NOMO-1 (cell line): ENCODE measurements around the gene ETS1.

Experiments used
- DNase-seq, 2 experiments: peaks; one replicate each; lab custom pipeline; 2025; ENCODE audit not compliant: unreplicated experiment in 2 of 2; lab: John Stamatoyannopoulos, UW

ETS1 gene

DNA sequence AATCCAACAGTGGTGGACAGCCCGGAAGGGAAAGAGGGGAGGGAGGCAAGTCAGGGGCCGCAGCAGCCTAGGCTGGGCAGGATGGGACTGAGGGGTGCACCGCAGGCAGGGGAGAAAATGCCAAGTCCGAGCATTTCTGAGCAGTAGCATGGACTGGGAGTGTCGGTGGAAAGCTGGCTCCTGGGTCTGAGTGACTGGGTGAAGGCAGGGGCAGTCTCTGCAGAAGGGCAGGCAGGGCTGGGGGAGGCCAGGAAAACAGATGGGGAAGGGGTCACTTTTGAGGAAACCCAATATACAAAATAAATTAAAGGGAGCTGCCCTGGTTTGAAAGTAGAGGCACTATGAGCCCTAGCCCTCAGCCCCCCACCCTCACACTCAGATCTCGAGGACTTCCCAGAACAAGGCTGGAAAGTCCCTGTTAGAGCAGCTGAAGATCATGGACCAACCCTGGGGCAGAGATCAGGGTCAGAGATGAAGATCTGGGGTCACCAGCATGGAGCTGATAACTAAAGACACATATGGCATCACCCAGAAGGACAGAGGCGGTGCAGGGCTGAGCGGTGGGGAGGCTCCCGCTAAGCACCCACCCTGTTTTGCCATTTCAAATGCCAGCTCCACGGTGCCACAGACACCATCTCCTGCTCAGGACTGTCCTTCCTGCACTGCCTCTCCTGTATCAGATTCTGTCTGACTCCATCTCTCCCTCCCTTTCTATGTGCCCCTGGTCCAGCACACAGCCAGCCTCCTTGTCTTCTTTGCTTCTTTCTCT lies 32.4 kb upstream of the ETS1 start:
- DNase-seq: no peak

DNA sequence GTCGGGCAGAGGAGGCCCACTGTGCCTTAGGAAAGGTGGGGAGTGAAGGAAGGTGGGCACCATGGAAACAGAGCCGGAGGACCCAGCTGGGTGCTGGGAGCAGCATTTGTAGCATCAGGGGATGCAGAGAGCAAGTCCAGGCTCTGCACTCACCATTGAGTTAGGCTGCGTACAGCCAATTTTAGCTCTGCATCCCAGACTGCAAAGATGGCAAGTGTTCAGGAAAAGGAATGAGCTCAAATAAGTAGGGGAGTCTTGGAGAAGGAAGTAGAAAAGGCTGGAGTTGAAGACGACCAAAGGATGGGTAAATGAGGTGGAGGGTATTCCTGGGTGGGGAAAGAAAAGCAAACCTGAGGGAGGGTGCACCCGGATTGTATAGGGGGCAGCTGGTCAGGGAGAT lies 31.6 kb upstream of the ETS1 start:
- no peak for DNase-seq

DNA sequence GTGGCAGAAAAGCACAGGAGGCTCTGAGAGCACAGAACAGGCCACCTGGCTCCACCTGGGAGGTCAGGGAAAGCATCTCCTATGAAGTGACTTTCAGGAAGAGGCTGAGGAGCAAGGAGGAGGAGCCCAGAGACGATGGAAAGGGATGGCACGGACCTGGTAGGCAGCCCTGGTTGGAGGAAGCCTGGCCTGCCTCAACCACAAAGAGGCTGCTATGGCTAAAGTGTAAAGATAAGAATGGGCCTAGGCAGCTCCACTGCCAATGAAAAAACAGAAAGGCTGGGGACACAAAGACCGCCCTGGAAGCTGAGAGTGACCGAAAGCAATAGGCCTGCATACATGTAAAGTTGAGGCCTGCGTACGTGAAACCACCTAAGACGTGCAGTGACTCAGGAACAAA lies 31.2 kb upstream of the ETS1 start:
- no peak for DNase-seq

- DNase-seq: no peak
Observed at GRCh38 chr11:128616161-128616560, 28.8 kb upstream of the ETS1 start.

DNA sequence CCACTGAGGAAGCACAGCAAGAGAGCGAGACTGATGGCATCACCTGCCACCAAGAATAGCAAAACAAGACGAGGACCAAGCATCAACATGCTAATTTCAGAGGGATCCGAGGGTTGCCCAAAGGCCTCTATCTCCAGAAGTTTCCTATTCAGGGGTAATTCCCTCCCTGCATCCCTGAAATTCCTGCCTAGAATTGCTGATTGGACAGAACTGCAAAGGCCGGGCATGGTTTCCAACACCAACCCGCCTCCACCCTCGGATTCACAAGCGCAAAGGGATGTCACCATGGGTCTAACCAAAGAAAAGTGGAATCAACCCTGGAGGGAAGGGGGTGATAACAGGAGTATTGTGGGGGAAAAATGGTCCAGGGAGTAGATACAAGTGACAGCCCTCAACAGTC lies 28.3 kb upstream of the ETS1 start:
- DNase-seq: no peak

DNA sequence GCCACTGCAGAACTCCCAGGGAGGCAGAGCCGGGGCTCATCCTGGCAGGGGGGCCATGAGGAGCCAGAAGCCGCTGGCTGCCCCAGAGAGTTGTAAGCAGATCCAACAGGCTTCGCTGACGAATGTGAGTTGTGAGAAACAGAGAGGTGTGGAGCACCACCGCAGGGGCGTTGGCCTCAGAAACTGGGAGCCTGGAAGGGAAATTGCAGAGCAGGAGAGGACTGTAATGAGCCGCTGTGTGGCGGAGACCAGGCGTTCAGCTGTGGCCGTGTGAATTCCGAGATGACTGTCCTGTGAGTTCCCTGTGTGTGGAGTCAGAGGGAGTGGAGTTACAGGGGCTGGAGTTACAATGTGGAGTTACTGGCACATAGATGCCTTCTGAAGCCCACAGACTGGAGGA lies 27.7 kb upstream of the ETS1 start:
- DNase-seq: no peak

DNA sequence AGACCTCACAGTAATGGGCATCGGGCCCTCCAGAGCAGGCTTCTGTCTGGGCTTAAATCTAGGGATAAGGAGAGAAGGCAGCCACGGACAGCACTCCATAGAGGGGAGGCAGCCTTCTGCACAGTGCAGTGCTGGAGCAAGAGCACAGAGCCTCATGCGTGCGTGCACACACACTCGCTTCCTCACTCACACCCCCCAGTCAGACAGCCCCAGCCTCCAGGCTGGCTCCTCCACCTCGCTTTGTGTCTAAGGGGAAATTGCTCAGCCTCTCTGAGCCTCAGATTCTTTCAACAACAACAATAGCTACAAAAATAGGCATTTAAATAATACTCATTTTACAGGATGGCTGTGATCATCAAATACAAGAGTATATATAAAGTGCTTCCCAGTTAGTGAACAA lies 26.7 kb upstream of the ETS1 start:
- DNase-seq: no peak

DNA sequence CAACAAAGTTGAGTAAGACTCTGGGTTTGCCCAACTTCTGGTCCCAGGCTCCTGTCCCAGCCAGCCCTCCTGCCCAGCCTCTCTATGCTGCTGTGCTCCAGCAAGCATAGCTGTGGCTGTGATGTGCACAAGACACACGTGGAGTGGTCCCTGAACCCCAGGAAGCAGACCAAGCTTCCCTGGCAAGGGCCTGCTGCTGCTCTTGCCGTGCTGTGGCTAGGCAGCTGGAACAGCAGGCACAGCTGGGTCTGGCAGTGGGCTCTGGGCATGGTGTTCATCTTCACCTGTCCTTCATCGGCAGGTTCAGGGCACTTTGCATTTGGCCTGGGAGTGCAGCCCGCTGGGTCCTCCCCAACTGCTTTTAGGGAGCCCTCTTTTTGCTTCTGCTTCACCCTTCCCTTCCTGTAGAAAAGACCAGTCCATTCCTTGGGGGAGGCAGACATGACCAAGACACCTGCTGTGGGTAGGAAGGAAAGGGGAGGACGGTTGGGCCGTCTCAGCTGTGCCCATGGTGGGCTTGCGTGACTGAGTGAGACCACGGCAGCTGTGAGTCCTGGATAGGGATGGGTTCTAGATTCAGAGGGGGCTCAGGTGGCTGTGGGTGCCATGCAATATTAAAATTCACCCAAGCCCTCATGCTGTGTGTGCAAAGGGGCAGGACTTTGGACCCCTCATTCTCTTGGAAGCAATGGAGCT lies 26.1 kb upstream of the ETS1 start:
- no peak for DNase-seq

DNA sequence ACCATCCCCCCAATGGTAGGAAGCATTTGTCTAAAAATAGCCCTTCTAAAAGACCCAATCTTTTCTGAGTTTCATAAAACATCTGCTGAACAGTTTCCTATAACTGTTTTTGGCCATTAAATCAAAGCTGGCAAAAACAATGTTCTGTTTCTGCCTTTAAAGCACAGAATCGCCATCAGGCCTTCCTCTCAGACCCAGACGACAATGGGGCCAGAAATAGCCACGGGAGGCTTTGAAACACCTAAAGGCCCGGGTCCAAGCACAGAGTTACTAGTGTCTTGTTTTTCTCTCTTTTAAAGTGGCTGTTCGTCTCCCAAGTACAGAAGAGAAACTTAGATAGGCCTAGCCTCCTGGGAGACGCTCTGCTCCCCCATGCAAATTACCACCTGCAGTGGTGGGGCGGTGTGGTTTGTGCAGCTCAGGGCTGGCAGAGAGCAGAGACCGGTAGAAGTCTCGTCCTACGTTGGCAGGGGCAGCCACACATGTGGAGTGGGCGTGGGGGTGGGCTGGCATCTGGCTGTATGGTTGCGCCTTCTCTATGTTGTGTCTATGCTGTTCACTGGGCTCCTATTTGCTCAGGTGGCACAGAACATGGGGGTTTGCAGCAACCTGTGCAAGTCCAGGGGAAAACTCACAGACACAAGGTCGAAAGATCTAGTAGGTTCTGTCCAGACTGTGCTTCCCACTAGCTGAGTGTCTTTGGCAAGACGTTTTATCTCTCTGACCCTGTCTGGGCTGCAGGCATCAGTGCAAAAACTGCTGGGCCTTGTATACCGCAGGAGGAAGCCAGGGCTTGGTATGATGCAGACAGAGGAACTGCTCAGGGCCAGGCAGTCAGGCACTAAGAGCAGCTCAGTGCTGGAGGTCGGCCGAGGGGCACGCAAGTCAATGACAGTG lies 23.6 kb upstream of the ETS1 start:
- no peak for DNase-seq

DNA sequence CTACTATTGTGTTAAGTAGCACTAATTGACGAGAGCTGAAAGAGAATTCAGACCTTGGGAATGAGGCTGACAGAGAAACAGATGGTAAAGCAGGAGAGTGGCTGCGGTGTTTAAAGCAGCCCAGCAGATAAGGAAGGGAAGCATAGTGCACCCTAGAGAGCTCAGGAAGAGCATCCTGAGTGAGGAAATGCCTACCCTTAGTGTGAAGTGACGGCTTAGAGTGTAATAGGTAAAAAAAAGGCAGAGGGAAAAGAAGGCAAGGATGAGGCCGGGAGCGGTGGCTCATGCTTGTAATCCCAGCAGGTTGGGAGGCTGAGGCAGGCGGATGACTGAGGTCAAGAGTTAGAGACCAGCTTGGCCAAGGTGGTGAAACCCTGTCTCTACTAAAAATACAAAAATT lies 22.4 kb upstream of the ETS1 start:
- no peak for DNase-seq

DNA sequence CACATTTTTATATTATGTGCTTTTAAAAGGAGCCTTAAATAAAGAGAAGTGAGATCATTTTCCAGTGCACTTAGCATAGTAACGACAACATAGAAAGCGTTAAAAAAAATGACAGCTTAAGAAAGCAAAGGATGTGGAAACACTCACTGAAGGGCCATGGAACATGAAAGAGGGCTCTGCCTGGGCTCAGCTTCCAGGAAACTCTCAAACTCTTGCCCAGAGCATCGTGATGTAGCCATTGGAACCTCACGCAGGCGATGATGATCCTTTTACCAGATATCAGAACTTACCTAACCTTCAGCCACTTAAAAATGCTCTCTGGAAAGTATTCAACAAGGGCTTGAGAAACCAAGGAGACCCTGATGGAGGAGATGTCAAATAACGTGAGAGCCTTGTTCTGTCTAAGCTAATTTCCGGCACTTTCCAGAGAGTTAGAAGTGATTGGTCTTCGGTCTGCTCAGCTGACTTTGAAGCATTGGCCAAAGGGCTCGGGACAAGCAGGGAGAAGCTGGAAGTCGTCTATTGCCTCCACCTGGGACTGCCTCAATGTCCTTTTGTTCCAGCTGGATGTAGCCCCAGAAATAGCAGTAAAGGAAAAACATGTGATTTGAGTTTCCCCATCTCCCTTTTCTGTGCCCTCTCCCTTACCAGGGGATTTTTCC lies 21.5 kb upstream of the ETS1 start:
- no peak for DNase-seq

GRCh38 chr11:128607819-128608218 lies 20.5 kb upstream of the ETS1 start:
- DNase-seq: no peak

DNA sequence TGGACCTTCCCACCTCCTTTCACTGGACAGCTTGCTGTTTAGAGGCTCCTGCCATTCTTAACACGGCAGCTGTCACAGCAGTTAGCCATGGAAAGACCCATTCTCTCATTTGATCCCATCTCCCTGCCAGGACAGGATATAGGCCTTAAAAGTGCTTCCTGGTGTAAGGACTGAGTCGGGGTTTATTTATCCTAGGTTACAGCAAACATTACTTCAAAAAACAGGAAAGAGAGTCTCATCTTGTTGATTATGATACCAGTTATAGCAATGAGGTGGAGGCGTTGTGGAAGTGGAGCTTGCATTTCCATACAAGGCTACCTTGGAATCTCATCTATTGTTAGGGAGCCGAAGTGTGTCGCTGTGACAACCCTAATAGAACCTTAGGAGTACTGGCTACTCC lies 17.4 kb upstream of the ETS1 start:
- no peak for DNase-seq

- DNase-seq: no peak
Observed at GRCh38 chr11:128603752-128604414, 16.5 kb upstream of the ETS1 start.

DNA sequence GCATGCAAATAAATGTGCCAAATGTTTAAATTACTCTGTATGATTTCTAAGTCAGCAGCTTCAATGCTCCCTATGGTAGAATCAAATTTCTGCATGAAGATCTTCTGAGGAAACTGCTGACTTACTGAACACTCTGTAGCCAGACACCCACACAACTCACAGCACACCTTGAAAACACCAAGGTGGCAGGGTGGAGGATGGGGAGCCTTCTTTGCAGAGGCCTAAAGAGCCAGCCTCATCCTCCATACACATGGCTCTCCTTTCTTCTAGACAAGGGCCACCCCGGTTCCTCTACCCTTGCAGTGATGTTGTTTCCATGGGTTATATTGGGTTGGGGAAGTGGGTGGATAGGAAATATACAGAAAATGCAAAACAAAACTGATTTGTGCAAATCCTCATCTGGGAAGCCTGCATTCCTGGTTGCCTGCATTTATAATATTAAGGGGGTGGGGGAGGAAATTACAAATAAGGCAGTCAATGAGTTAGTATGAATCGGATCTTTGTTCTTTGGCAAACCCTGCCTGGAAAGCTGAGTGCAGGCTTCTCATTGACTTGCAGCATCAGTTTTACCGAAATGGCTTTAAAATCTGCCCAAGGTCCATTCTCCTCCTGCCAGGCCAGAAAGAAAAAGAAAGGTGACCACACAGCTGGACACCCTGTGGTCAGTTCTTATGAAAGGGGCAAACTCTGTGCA lies 15.8 kb upstream of the ETS1 start:
- no peak for DNase-seq

- DNase-seq: no peak
Observed at GRCh38 chr11:128599729-128600128, 12.4 kb upstream of the ETS1 start.

DNA sequence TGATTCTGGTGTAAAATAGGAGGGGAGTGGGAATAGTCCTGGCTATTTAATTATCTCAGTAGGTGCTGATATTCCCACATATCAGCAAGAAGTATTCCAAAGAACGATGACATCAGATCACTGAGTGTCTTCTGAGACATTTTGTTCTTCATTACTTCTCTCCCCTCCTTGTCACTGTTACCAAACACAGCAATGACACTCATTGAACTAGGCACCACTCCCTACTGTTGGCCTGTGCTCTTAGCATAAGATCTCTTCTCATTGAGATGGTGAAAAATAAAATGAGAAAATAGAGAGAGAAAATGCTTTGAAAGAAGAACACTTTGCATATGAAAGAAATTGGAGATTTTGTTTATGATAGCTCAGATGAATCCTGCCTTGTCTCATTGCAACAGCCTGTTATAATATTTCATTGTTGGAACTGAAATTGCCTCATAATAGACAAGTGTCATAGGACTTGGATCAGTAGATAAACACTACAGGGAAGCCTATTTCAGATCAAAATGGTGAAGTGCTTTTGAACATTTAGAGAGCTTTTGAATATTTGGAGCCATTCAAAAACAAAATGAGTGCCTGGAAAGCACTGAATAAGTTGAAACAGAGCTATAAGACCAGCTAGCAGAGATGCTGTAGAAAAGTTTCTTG lies 11.3 kb upstream of the ETS1 start:
- no peak for DNase-seq

GRCh38 chr11:128598096-128598495 lies 10.7 kb upstream of the ETS1 start:
- no peak for DNase-seq

GRCh38 chr11:128597209-128597608 lies 9.9 kb upstream of the ETS1 start:
- no peak for DNase-seq
